ENCODE measurements around the gene NFIA.

- TF ChIP-seq CTCF (IDR thresholded peaks at IDR 0.05) (no peak), POLR2A (IDR thresholded peaks at IDR 0.05) (no peak)
Observed at GRCh38 chr1:61190153-61190552, 107.8 kb downstream of the NFIA start.

All from Peyer's patch (tissue), 4 donors.